Retinal pigment epithelial cell (primary cell): ENCODE measurements around the gene CNTF.
"Not testable (repeated sequence)": the region's sequence is repeated elsewhere in the genome, so short reads cannot be mapped to it uniquely, and the experiment has no call there.

Experiments
- DNase-seq: peaks from one replicate; pipeline ENCODE4 v3.0.0-alpha.2; 2010; ENCODE audit warnings: low read depth
- H3K4me3 ChIP-seq: 2 replicates; pipeline ENCODE4 v1.5.1; 2011; ENCODE audit warnings: mild to moderate bottlenecking, low read length, control low read depth, moderate library complexity
- TF ChIP-seq, protein P1 (sequence below): conservative IDR thresholded peaks from 2 replicates; pipeline ENCODE4 v1.5.1; 2011; ENCODE audit warnings: low read depth, low read length, control low read depth, inconsistent platforms

The CNTF gene, protein sequence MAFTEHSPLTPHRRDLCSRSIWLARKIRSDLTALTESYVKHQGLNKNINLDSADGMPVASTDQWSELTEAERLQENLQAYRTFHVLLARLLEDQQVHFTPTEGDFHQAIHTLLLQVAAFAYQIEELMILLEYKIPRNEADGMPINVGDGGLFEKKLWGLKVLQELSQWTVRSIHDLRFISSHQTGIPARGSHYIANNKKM

DNA sequence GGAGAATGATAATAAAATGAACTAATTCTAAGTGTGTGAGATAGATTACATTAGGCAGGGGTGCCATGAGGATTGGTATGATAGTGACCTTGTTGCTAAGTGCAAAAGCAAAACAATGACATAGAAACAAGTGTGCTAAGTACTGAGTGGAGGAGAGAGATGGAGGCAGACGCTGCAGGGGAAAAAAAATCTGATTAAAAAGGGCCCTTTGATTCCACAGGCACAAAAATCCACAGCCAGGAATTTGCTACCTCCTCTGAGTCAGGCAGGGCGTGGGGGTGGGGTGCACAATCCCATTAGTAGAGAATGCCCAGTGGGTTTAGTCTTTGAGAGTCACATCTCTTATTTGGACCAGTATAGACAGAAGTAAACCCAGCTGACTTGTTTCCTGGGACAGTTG, at the start of gene CNTF:
Gene CNTF (plus strand): TSS at position 322 of the 400 bp plus-strand sequence. CDS start 88 bp downstream, outside the sequence.
- DNase-seq = no peak
- TF ChIP-seq, protein P1, sequence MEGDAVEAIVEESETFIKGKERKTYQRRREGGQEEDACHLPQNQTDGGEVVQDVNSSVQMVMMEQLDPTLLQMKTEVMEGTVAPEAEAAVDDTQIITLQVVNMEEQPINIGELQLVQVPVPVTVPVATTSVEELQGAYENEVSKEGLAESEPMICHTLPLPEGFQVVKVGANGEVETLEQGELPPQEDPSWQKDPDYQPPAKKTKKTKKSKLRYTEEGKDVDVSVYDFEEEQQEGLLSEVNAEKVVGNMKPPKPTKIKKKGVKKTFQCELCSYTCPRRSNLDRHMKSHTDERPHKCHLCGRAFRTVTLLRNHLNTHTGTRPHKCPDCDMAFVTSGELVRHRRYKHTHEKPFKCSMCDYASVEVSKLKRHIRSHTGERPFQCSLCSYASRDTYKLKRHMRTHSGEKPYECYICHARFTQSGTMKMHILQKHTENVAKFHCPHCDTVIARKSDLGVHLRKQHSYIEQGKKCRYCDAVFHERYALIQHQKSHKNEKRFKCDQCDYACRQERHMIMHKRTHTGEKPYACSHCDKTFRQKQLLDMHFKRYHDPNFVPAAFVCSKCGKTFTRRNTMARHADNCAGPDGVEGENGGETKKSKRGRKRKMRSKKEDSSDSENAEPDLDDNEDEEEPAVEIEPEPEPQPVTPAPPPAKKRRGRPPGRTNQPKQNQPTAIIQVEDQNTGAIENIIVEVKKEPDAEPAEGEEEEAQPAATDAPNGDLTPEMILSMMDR = no peak

GRCh38 chr11:58572906-58573305, 49.6 kb upstream of the CNTF start:
- DNase-seq, H3K4me3 ChIP-seq: not testable (repeated sequence)

More for the DNA sequence above, at the start of gene CNTF:
- H3K4me3 ChIP-seq = no peak within 1 kb of the TSS

GRCh38 chr11:58573451-58574104, 48.9 kb upstream of the CNTF start:
- no peak overlapping the region for H3K4me3 ChIP-seq
- TF ChIP-seq, protein P1 = no peak
- peak; percentile 40 for DNase-seq

DNA sequence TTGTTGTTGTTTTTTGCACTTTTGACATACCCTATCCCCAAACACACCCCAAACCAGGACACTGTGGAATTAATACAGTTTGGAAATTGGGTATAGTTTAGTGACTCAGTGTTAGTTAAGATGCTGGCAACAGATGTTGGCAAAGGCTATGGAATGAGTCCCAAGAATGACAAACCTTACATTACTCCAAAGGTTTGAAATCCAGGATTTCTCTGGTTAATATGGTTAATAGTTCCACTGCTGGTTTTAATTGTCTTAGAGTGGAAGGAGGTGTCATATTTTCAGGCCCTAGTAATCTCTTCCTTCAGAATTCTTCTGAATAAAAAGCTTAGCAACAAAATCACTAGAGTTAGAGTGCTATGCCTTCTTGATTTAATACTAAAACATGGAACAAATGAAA, 47.6 kb upstream of the CNTF start:
- TF ChIP-seq, protein P1 = no peak
- no peak for DNase-seq
- no peak overlapping the region for H3K4me3 ChIP-seq

- no peak for DNase-seq
- H3K4me3 ChIP-seq = no peak within 1 kb of the TSS
- TF ChIP-seq, protein P1 = no peak
These were observed 47.0 kb upstream of the CNTF start, which contains the start of gene LPXN for GRCh38 chr11:58575377-58576020. Gene LPXN (minus strand): TSS chr11:58575856. CDS start chr11:58575772, 84 bp downstream.

DNA sequence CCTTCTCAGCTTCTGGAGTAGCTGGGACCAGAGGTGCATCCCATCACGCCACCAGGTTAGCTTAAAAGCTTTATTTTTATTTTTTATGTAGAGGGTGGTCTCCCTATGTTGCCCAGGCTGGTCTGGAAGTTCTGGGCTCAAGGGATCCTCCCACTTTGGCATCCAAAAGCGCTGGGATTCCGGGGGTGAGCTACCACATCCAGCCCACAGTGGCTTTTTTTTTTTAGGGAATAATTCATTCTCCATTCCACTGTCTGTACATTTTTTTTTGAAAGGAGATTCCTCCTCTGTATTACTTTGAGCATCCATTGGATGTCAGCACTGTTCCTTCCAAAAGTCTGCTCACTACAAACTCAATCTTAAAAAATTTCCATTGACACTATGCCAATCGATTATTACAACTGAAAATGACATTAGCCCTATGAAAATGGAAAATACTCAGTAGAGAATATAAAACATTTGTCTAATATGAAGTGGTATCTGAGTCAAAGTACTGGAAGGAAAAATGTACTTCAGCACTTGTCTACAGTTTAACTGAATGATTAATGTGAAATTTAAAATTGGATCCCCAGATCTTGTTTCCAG, 45.5 kb upstream of the CNTF start:
- TF ChIP-seq, protein P1 = peak; percentile 39
- DNase-seq = no peak

GRCh38 chr11:58577555-58578135, 44.8 kb upstream of the CNTF start:
- TF ChIP-seq, protein P1 = no peak
- DNase-seq = no peak
- peak overlapping the region; percentile 99 for H3K4me3 ChIP-seq

More for the DNA sequence above, 45.5 kb upstream of the CNTF start:
- peak overlapping the region; percentile 99 for H3K4me3 ChIP-seq
